ENCODE results near the gene IL4R. TPM values are rescaled to one million over a fixed set of nuclear protein-coding genes. Genes with fewer than 3 reads are reported as not detected.
"Not testable (repeated sequence)": the region's sequence is repeated elsewhere in the genome, so short reads cannot be mapped to it uniquely, and the experiment has no call there.

Gene IL4R
- total RNA-seq, 1 donor from 2014 or later = 9.6 TPM

DNA sequence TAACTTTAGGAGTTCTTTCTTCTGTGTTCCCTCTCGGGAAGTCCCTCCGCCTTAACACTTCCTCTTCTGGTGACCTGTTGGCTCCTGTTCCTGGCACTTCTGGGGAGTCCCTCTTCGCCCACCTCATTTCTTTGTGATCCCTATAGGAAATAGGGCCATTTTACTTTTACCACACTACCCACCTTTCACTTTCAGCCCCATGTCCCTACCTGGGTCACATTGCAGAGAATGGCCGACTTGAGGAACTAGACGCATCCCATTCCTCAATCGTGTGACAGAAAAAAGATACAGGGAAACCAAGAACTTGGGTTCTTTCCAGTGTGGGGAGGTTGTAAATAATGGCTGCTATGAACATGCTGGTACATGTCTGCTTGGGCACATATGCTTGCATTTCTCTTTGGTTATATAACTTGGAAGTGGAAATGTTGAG is 94.8 kb downstream of the IL4R start:
- no peak overlapping the region for H3K4me2 ChIP-seq
- no peak overlapping the region for H2AFZ ChIP-seq (replicated peaks)
- TF ChIP-seq EZH2 (IDR thresholded peaks at IDR 0.05) (no peak), EZH2phosphoT487 (IDR thresholded peaks at IDR 0.05) (no peak)
- TF ChIP-seq, protein P1, sequence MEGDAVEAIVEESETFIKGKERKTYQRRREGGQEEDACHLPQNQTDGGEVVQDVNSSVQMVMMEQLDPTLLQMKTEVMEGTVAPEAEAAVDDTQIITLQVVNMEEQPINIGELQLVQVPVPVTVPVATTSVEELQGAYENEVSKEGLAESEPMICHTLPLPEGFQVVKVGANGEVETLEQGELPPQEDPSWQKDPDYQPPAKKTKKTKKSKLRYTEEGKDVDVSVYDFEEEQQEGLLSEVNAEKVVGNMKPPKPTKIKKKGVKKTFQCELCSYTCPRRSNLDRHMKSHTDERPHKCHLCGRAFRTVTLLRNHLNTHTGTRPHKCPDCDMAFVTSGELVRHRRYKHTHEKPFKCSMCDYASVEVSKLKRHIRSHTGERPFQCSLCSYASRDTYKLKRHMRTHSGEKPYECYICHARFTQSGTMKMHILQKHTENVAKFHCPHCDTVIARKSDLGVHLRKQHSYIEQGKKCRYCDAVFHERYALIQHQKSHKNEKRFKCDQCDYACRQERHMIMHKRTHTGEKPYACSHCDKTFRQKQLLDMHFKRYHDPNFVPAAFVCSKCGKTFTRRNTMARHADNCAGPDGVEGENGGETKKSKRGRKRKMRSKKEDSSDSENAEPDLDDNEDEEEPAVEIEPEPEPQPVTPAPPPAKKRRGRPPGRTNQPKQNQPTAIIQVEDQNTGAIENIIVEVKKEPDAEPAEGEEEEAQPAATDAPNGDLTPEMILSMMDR (IDR thresholded peaks at IDR 0.05) = no peak
- H3K4me1 Mint-ChIP-seq = peaks cover 6% of the 10 kb centered on the region
- no peaks in the 10 kb centered on the region for H3K4me1 ChIP-seq
- no peaks in the 10 kb centered on the region for H3K36me3 Mint-ChIP-seq
- no peaks in the 10 kb centered on the region for H3K79me2 ChIP-seq (ENCODE audit: low read depth)
- no peak overlapping the region for H3K27ac ChIP-seq
- H3K4me3 Mint-ChIP-seq = no peak overlapping the region
- H3K4me3 ChIP-seq = no peak overlapping the region
- H3K27me3 Mint-ChIP-seq (ENCODE audit: insufficient read depth, low read depth) = peaks cover 6% of the 10 kb centered on the region
- peaks cover 2% of the 10 kb centered on the region for H3K9me3 Mint-ChIP-seq
- no peaks in the 10 kb centered on the region for H3K9me3 ChIP-seq (ENCODE audit: low read depth)
- H3K27ac Mint-ChIP-seq = no peak overlapping the region
- no peak for DNase-seq (ENCODE audit: low spot score)
- no peak overlapping the region for H3K9ac ChIP-seq
- no peaks in the 10 kb centered on the region for H3K36me3 ChIP-seq
- no peaks in the 10 kb centered on the region for H4K20me1 ChIP-seq (ENCODE audit: low read depth)
- no peaks in the 10 kb centered on the region for H3F3A ChIP-seq (ENCODE audit: low read depth)
- H3K27me3 ChIP-seq = no peaks in the 10 kb centered on the region

DNA sequence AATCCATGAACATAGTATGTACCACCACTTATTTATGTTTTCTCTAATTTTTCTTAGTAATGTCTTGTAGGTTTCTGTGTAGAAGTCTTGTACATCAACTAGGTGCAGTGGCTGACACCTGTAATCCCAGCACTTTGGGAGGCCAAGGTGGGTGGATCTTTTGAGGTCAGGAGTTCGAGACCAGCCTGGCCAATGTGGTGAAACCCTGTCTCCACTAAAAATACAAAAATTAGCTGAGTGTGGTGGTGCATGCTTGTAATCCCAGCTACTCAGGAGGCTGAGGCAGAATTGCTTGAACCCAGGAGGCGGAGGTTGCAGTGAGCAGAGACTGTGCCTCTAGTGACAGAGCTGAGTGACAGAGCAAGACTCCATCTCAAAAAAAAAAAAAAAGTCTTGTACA is 96.2 kb downstream of the IL4R start:
- H3K36me3 Mint-ChIP-seq; H3K27me3 Mint-ChIP-seq (ENCODE audit: insufficient read depth, low read depth); H3K27ac Mint-ChIP-seq; H3K9me3 Mint-ChIP-seq; H3F3A ChIP-seq (ENCODE audit: low read depth); H3K4me1 Mint-ChIP-seq; H3K27ac ChIP-seq; DNase-seq (ENCODE audit: low spot score); H2AFZ ChIP-seq (replicated peaks); H3K9ac ChIP-seq; H3K4me3 ChIP-seq; H3K36me3 ChIP-seq; H3K4me2 ChIP-seq; H3K4me1 ChIP-seq; H3K9me3 ChIP-seq (ENCODE audit: low read depth); H4K20me1 ChIP-seq (ENCODE audit: low read depth); H3K4me3 Mint-ChIP-seq; H3K79me2 ChIP-seq (ENCODE audit: low read depth); H3K27me3 ChIP-seq: not testable (repeated sequence)

DNA sequence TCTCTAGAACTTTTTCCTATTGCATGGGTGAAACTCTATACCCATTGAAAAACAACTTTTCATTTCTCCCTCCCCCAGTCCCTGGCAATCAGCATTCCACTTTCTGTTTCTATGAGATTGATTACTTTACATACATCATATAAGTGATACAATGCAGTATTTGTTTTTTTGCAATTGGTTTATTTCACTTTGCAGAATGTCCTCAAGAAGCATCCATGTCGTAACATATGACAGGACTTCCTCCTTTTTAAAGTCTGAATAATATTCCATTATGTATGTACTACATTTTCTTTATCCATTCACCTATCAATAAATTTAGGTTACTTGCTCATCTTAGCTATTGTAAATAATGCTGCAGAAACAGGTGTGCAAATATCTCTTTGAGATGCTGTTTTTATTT is 97.0 kb downstream of the IL4R start:
- Histone ChIP-seq H3K36me3 (no peaks in the 10 kb centered on the region), H3K9ac (no peak overlapping the region), H2AFZ (replicated peaks) (no peak overlapping the region), H4K20me1 (ENCODE audit: low read depth) (no peaks in the 10 kb centered on the region), H3K79me2 (ENCODE audit: low read depth) (no peaks in the 10 kb centered on the region), H3K4me1 (no peaks in the 10 kb centered on the region), H3F3A (ENCODE audit: low read depth) (no peaks in the 10 kb centered on the region), H3K9me3 (ENCODE audit: low read depth) (no peaks in the 10 kb centered on the region), H3K27ac (no peak overlapping the region), H3K4me3 (no peak overlapping the region), H3K27me3 (no peaks in the 10 kb centered on the region), H3K4me2 (no peak overlapping the region)
- no peak overlapping the region for H3K27ac Mint-ChIP-seq
- DNase-seq (ENCODE audit: low spot score) = no peak
- H3K9me3 Mint-ChIP-seq = peaks cover 2% of the 10 kb centered on the region
- H3K4me1 Mint-ChIP-seq = peaks cover 6% of the 10 kb centered on the region
- TF ChIP-seq EZH2phosphoT487 (IDR thresholded peaks at IDR 0.05) = no peak
- no peak for TF ChIP-seq EZH2 (IDR thresholded peaks at IDR 0.05)
- TF ChIP-seq, protein P1 (IDR thresholded peaks at IDR 0.05) = no peak
- no peak overlapping the region for H3K4me3 Mint-ChIP-seq
- no peaks in the 10 kb centered on the region for H3K36me3 Mint-ChIP-seq
- H3K27me3 Mint-ChIP-seq (ENCODE audit: insufficient read depth, low read depth) = peaks cover 3% of the 10 kb centered on the region

DNA sequence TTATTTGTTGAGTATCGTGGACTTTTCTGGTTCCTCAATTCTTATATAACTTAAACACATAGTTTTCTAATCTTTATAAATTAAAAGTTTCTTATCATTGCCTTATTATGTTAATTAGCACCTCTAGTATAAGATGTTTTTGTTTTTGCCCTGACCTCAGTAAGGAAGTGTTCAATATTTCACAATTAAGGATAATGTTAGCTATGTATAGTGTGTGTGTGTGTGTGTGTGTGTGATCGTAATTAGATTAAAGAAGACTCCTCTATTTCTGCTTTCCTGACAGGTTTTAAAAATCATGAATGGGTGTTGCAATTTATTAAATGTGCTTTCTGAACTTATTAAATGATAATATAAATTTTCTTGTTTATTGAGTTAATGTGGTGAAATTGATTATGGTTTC is 100.2 kb downstream of the IL4R start:
- H3K9me3 ChIP-seq (ENCODE audit: low read depth) = no peaks in the 10 kb centered on the region
- TF ChIP-seq, protein P1 (IDR thresholded peaks at IDR 0.05) = no peak
- TF ChIP-seq EZH2 (IDR thresholded peaks at IDR 0.05) (no peak), EZH2phosphoT487 (IDR thresholded peaks at IDR 0.05) (no peak)
- H2AFZ ChIP-seq (replicated peaks) = no peak overlapping the region
- Mint-ChIP-seq H3K27ac (no peak overlapping the region), H3K4me3 (no peak overlapping the region), H3K9me3 (peaks cover 2% of the 10 kb centered on the region), H3K36me3 (no peaks in the 10 kb centered on the region), H3K4me1 (no peaks in the 10 kb centered on the region), H3K27me3 (ENCODE audit: insufficient read depth, low read depth) (peaks cover 3% of the 10 kb centered on the region)
- H3K4me3 ChIP-seq = no peak overlapping the region
- H3K9ac ChIP-seq = no peak overlapping the region
- H3K79me2 ChIP-seq (ENCODE audit: low read depth) = no peaks in the 10 kb centered on the region
- no peaks in the 10 kb centered on the region for H3K4me1 ChIP-seq
- H3K27me3 ChIP-seq = no peaks in the 10 kb centered on the region
- no peak overlapping the region for H3K27ac ChIP-seq
- no peak overlapping the region for H3K4me2 ChIP-seq
- H3F3A ChIP-seq (ENCODE audit: low read depth) = no peaks in the 10 kb centered on the region
- H4K20me1 ChIP-seq (ENCODE audit: low read depth) = no peaks in the 10 kb centered on the region
- DNase-seq (ENCODE audit: low spot score) = no peak
- no peaks in the 10 kb centered on the region for H3K36me3 ChIP-seq

Other genes starting within 250 kb of the IL4R start
- 0.13 and 0.43 TPM in 2 replicates for gene C16orf82, start 247.0 kb upstream of the IL4R start, total RNA-seq (ENCODE audit: low replicate concordance)
- 6.5 and 11.9 TPM in 2 replicates for gene KDM8, start 110.4 kb upstream of the IL4R start, total RNA-seq (ENCODE audit: low replicate concordance)
- 44.6 and 83.4 TPM in 2 replicates for gene NSMCE1, start 45.2 kb upstream of the IL4R start, total RNA-seq (ENCODE audit: low replicate concordance)
- 0.53 TPM in 1 of 2 replicates, not detected in the other for gene IL21R, start 88.2 kb downstream of the IL4R start, total RNA-seq (ENCODE audit: low replicate concordance)
- gene GTF3C1, start 235.9 kb downstream of the IL4R start, total RNA-seq (ENCODE audit: low replicate concordance) = 60.9 and 117 TPM in 2 replicates
- 10.0 and 20.9 TPM in 2 replicates for gene KATNIP, start 236.2 kb downstream of the IL4R start, total RNA-seq (ENCODE audit: low replicate concordance)